ENCODE measurements around the gene AGXT2.
A peak's percentile ranks its signal among the peaks of the same experiment; 100 is the strongest.
"Not testable (repeated sequence)": the region's sequence is repeated elsewhere in the genome, so short reads cannot be mapped to it uniquely, and the experiment has no call there.

The AGXT2 gene

GRCh38 chr5:35010676-35011075 lies 37.1 kb downstream of the AGXT2 start:
- DNase-seq: no peak

- no peak for DNase-seq
Measured at GRCh38 chr5:35009657-35010056, 38.1 kb downstream of the AGXT2 start.

DNA sequence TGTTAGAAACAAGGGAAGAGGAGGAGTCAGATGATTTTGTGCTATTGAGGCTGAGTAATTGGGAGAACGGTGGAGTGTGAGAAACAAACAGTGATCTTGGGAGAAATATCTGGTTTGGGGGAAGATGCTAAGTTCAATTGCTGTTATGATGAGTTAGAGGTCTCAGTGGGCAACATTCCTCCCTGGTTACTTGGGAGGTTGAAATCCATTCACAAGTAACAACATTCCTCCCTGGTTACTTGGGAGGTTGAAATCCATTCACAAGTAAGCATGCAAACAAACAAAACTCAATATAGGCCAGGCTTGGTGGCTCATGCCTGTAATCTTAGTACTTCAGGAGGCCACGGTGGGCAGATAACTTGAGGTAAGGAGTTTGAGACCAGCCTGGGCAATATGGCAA lies 38.7 kb downstream of the AGXT2 start:
- no peak for DNase-seq

DNA sequence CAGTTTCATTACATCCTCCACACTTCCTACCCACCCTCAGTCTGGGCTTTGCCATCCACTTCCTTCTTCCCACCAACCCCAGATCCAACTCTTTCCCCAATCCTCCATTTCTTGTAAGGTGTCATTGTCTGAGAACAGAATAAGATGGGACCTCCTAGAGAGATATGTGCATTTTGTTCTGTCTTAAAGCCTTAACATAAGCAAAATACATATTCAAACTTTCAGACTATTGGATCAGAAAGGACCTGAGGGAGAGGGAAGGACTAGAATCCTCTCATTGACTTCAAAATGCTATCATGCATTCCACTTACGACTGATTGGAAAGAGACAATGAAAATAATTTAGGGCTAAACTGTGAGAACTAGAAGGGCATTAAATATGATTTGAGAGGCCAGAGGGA lies 43.0 kb downstream of the AGXT2 start:
- no peak for DNase-seq

DNA sequence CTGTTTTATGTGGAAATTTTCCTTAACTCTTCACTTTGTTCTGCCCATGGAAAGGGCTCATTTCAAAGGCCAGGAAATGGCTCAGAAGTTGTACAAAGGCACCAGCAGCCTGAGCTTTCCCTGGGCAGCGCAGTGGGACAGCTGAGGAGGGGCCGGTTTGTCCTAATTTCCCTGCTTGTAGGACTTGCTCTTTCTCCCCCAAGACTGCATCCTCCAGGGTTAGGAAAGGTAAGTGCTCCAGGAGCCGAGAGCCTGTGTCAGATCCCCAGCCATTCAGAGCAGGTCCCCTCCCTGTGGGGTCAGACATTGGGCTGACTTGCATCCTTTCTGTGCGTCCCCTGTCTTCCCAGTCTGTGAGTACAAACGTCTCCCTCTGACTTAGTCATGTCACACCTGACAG lies 43.5 kb downstream of the AGXT2 start:
- DNase-seq: no peak

DNA sequence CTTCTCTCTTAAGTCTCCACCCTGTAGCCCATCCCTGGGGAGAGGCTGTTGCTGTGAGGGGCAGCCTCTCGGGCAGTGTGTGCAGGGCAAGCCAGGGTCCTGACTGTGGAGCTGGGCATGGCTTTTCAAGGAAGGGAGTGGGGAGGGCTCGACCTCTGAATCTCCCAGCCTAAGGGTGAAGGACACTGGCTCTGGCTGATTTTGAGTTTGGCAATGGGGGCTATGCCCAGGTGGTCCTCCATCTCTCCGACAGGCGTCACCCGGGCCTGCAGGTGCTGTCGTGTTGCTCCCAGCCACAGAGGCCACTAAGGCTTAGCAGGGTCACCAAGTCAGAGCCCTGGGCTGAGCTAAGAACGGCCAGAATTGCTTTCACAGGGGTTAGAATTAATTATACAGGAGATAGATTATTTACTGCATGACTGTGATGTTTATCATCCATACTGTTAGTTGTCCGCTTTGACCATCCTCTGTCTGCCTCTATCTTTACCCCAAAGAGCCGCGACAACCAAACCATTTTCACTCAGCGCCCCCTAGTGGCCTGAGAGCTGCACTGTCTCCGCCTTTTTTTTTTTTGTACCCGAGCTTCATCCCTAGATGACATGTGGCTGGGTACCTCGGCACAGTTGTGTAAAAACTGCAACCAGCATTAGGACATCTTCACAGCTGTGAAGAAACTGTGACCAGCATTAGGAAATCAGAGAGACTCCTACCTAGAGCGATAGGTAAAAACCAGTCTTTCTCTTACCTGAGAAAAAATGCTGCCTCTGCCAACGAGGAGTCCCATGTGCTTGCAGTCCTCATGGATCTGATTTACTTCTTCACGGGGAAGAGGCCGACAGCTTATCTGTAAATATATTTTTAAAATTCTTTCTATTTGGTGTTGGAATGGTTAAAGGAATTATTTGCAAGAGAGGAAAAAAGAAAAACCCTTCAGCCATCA lies 44.5 kb downstream of the AGXT2 start:
- peak; percentile 79 for DNase-seq

- DNase-seq: no peak
Measured at GRCh38 chr5:35002459-35002858, 45.3 kb downstream of the AGXT2 start.

DNA sequence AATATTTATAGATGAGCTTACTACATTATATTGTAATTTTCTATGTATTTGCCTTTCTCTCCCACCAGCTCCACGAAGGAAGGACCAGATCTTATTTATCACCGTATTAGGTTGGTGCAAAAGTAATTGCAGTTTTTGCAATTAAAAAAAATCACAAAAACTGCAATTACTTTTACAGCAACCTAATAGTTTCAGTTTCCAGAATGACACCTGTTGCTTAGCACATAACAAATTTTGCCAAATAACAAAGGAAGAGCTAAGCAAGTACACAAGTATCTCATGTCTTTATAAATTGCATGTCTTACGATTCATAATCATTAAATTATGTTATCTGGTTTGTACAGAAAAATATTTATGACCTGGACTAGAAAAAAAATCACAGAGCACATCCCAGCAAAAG lies 45.9 kb downstream of the AGXT2 start:
- DNase-seq: no peak

GRCh38 chr5:34998058-34998789 lies 49.5 kb downstream of the AGXT2 start:
- no peak for DNase-seq

GRCh38 chr5:34996261-34996660 lies 51.5 kb downstream of the AGXT2 start:
- DNase-seq: no peak

DNA sequence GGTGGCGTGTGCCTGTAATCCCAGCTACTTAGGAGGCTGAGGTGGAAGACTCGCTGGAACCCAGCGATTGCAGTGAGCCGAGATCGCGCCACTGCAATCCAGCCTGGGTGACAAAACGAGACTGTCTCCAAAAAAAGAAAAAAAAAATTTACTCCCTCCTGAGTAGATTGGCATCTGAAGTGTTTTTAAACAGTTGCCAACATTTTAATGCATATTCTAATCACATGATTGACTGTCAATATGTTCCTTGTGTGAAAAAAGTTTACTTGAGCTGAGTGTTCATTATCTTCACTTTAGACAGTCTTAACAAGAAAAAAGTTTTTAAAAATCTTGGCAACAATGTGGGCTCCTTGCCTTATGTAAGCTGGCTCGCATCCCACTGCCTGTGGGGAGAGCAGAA lies 53.8 kb downstream of the AGXT2 start:
- DNase-seq: no peak

DNA sequence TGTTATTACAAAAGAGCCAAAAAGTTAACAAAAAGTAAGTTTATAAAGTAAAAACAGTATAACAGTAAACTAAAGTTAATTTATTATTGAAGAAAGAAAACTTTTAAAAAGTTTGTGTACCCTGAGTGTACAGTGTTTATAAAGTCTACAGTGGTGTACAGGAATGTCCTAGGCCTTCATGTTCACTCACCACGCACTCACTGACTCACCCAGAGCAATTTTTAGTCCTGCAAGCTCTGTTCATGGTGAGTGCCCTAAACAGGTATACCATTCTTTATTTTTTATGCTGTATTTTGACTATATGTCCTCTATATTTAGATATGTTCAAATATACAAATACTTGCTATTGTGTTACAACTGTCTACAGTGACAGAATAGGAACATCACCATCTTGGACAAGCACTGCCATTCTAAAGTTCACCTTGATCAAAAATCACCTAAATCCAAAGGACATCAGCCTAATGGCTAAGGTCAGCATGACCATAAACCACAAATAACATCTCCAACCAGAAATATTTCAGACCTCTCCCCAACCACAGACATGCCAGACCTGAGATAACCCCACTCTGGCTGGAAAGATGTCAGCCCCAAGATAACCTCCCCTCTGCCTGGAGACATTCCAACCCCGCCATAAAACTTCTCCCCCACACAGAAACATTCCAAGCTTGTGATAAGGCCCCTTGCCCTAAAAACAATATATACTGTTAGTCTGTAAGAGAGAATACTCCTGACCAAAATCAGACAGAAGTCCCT lies 56.1 kb downstream of the AGXT2 start:
- DNase-seq: no peak

- no peak for DNase-seq
Measured at GRCh38 chr5:34986965-34987364, 60.8 kb downstream of the AGXT2 start.

DNA sequence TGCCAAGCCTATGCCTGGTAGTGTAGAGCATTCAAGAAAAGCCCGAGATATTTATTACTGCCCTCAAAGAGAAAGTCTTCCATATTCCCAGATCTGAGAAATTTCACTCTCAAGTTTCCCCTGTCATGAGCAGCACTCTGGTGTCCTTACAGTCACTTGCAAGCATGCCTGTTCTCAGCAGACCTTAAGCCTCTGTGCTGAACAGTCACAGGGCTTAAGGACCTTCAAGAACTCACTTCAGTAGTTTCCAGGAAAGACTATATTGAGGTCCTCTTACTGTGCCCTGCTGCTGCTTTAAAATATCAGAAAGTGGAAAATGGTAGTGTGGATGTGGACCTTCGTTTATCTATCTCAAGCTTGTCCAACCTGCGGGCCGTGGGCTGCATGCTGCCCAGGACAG lies 64.9 kb downstream of the AGXT2 start:
- no peak for DNase-seq

DNA sequence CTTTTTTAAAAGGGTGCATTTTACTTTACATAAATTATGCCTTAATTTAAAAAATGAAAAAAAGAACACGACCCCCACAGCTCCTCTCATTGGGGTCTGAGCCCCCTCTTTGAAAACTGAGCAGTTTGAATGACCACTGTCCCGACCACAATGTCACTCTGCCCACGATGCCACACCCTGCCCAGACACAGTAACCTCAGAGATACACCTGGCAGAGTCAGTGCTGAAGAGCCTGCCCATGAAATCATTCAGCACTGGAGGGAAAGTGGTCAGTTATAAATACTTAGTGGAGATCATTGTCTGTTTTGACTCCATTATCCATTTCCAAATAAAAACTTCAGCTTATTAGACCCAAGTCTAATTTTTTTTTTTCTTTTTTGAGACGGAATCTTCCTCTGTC lies 69.1 kb downstream of the AGXT2 start:
- DNase-seq: no peak

DNA sequence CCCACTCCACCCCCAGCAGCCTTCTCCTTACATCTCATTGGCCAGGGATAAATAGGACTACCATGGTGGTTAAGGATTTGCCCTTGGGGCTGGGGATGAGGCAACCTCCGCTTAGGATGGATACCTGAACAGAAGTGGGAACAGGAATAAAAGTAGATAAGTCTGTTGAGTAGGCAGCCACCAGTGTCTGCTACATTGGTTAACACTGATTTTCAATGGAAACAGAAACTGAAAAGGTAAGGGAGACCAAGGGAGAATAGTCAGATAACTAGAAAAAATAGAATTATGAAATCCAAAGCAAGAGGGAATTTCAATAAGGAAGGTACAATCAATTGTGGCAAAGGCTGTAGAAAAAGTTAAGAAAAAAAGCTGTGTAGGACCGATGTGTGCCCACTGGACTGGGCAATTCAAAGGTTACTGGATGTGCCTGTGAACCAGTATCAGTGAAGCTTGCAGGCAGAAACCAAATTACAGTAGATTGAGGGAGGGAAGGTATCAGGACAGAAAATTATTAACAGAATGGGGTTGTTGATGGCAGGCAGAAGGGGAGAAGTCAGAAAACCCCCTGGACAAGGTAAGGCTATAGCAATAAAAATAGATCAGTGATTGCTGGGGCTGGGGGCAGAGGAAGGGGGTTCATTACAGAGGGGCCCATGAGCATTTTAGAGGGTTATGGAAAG lies 69.7 kb downstream of the AGXT2 start:
- DNase-seq: no peak

DNA sequence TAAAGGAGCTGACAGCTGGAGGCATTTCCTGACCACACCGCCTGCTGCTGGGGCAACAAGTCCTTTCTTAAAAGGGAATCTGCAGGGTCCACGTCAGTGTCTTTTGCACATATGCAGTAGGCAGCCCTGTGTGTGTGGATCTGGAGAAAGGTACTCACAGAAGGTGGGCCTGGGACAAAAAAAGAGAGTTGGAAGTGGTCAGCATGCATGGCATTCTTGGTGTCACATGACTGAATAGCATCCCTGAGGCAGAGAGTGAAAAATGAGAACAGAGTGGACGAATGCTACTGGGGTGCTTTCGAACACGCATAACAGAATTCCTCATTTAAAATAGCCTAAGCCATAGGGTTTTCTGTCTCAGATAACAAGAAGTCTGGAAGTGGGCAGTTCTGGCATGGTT lies 71.4 kb downstream of the AGXT2 start:
- DNase-seq: no peak

GRCh38 chr5:34971655-34972054 lies 76.1 kb downstream of the AGXT2 start:
- DNase-seq: not testable (repeated sequence)

DNA sequence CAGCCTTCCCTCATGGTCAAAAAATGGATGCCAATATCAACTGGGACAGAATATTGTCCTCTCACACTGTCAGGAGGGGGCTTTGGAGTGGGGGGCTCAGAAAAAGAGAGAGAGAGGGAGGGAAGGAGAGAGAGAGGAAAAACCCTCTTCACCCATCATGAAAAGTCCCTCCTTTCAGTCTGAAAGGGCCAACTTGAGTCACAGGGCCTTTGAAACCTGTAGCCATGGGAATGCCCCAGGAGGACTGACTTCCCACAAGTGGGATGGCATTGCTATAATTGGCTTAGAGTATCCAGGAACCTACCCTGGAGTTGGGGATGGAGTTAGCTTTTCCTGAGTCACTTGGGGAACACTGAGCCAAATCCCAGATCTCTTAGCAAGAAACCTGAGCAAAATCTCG lies 77.2 kb downstream of the AGXT2 start:
- no peak for DNase-seq

- DNase-seq: no peak
Measured at GRCh38 chr5:34968258-34968657, 79.5 kb downstream of the AGXT2 start.

DNA sequence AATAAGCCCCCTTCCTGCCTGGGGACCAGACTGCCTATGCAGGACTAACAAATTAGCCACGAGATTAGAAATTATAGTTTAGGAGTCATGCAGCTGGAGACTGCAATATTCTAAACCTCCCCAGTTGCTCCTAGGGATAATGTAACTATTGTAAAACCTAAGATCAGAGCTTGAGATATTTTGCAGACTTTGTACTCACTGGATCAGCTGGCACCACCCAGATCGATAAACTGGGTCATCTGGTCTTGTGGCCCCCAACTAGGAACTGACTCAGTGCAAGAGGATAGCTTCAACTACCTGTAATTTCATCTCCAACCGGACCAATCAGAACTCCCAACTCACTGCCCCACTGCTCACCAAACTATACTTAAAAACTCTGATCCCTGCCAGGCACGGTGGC lies 80.2 kb downstream of the AGXT2 start:
- no peak for DNase-seq

DNA sequence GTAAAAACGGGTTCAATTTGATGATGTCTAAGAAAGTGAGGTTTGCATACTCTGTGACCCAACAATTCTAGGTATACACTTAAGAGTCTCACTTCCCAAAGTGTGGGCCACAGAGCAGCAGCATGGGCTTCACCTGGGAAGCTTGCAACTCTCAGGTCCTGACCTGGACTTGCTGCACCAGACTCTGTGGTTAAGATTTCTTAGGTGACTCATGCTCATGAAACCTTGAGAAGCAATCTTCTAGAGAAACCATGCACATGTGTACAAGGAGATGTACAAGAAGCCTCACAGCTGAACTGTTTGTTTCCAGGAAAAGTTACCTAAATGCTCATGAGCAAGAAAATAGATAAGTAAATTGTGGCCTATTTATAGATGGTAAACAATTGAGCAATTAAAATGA lies 88.4 kb downstream of the AGXT2 start:
- DNase-seq: peak; percentile 30
